Measurements from ENCODE around the gene ZNF468.

- TF ChIP-seq CTCF (IDR thresholded peaks at IDR 0.05; ENCODE audit: low read length) = no peak
- no peak for TF ChIP-seq EZH2phosphoT487 (IDR thresholded peaks at IDR 0.05; ENCODE audit: low read length)
- TF ChIP-seq EZH2 (optimal IDR thresholded peaks at IDR 0.05; ENCODE audit: low read depth, low read length) = no peak
Measured at GRCh38 chr19:52823676-52824075, 33.7 kb downstream of the ZNF468 start.

Data from MM.1S (cell line).